HepG2 (cell line): ENCODE measurements around the gene OTX1. TPM values are rescaled to one million over a fixed set of nuclear protein-coding genes. Genes with fewer than 3 reads are reported as not detected.

ENCODE experiments used
- ATAC-seq: fragments of 200-7000 bp; cut with Tn5 transposase; 3 replicates; pipeline ENCODE4 v1.9.1; 2020; ENCODE audit warnings: mild to moderate bottlenecking, moderate library complexity
- BruUV-seq: library from RNA; stranded (reverse); fragments of 400-500 nt; replicated peaks from 2 replicates; lab custom pipeline; 2021; lab: Mats Ljungman, UMichigan
- CTCF ChIA-PET: fragments of 300-600 bp; formaldehyde crosslinking; extraction: SDS; loops from one replicate; lab custom pipeline; 2021; ENCODE audit warnings: low total read pairs, inconsistent platforms, low intra/inter-chr PET ratio; lab: Yijun Ruan, JAX
- POLR2A ChIA-PET: fragments of 350-600 bp; sonication (Branson Sonifier 250); formaldehyde crosslinking; loops from one replicate; lab custom pipeline; 2020; ENCODE audit warnings: antibody characterized with exemption, inconsistent platforms; lab: Yijun Ruan, JAX
- DNase-seq: peaks from one replicate; pipeline ENCODE4 v3.0.0-alpha.2; 2015; ENCODE audit warnings: low spot score
- FAIRE-seq: peaks from 3 replicates; lab custom pipeline; 2011; peaks lifted over from hg19 to GRCh38; lab: Jason Lieb, UNC
- H2AFZ ChIP-seq: one replicate; pipeline ENCODE4 v1.6.1; 2011; ENCODE audit warnings: low read length, inconsistent platforms
- H3K27ac ChIP-seq: fragments of 300-600 bp; 3 replicates; pipeline ENCODE4 v1.8.0; 2011; ENCODE audit warnings: mixed run types, mild to moderate bottlenecking, mixed read lengths, low read length, inconsistent platforms; ENCODE audit not compliant: insufficient read depth; ENCODE audit errors: extremely low read length
- H3K27me3 ChIP-seq, 2 experiments: fragments of 200-600 bp in 1 of 2; 2 replicates in 1 of 2; 3 replicates in 1 of 2; pipeline versions ENCODE4 v1.6.0 to v1.8.0; 2011; ENCODE audit warnings: low read length in 2 of 2, mild to moderate bottlenecking in 2 of 2, moderate library complexity in 2 of 2, inconsistent platforms in 1 of 2; ENCODE audit not compliant: insufficient read depth in 2 of 2, control insufficient read depth in 1 of 2
- H3K36me3 ChIP-seq, 2 experiments: fragments of 200-600 bp in 1 of 2; replicated peaks in 1 of 2; 2 replicates in 1 of 2; 3 replicates in 1 of 2; pipeline versions ENCODE4 v1.5.1 to v1.8.0; 2011; ENCODE audit warnings: low read length in 2 of 2, inconsistent platforms in 1 of 2; ENCODE audit not compliant: insufficient read depth in 2 of 2, control insufficient read depth in 1 of 2
- H3K4me1 ChIP-seq: 2 replicates; pipeline ENCODE4 v1.5.1; 2012; ENCODE audit warnings: low read length, inconsistent platforms; ENCODE audit not compliant: insufficient read depth
- H3K4me2 ChIP-seq: 2 replicates; pipeline ENCODE4 v1.6.0; 2011; ENCODE audit warnings: low read depth, low read length, inconsistent platforms
- H3K4me3 ChIP-seq, 3 experiments: fragments of 200-600 bp in 1 of 3; sonication (generic), shearing (Covaris generic) in 1 of 3; replicated peaks in 1 of 3; 2 replicates each; pipeline ENCODE4 v1.5.1; 2011 to 2016; ENCODE audit warnings: low read length in 3 of 3, inconsistent platforms in 2 of 3, low read depth in 2 of 3, mild to moderate bottlenecking in 2 of 3, control low read depth in 1 of 3, mixed read lengths in 1 of 3; ENCODE audit not compliant: insufficient read depth in 1 of 3
- H3K79me2 ChIP-seq: one replicate; pipeline ENCODE4 v1.6.1; 2011; ENCODE audit warnings: low read length, inconsistent platforms; ENCODE audit not compliant: insufficient read depth
- H3K9ac ChIP-seq: 2 replicates; pipeline ENCODE4 v1.6.0; 2011; ENCODE audit warnings: mild to moderate bottlenecking, low read depth, low read length, inconsistent platforms; ENCODE audit not compliant: insufficient read depth
- H3K9me3 ChIP-seq: 2 replicates; pipeline ENCODE4 v1.5.1; 2012; ENCODE audit warnings: mild to moderate bottlenecking, low read length
- H4K20me1 ChIP-seq: 2 replicates; pipeline ENCODE4 v1.6.0; 2011; ENCODE audit warnings: inconsistent platforms, mild to moderate bottlenecking, low read length, moderate library complexity; ENCODE audit not compliant: insufficient read depth
- CSRNP2 ChIP-seq: sonication (generic); formaldehyde crosslinking; conservative IDR thresholded peaks from 2 replicates; pipeline ENCODE4 v1.8.0; 2022; ENCODE audit warnings: low read depth, missing genetic modification reagents
- HNRNPLL ChIP-seq: fragments of 200-400 bp; formaldehyde crosslinking; IDR thresholded peaks from 2 replicates; pipeline ENCODE4 v1.6.1; 2017; ENCODE audit warnings: mild to moderate bottlenecking, low read depth, low read length; ENCODE audit not compliant: poor library complexity, severe bottlenecking
- HNRNPUL1 ChIP-seq: fragments of 200-400 bp; formaldehyde crosslinking; IDR thresholded peaks from 2 replicates; pipeline ENCODE4 v1.6.1; 2017; ENCODE audit warnings: low read depth, mild to moderate bottlenecking, low read length, moderate library complexity
- MAF1 ChIP-seq: sonication (generic); formaldehyde crosslinking; IDR thresholded peaks from 2 replicates; pipeline ENCODE4 v1.5.0; 2020; ENCODE audit warnings: missing genetic modification reagents, borderline replicate concordance
- MTA3 ChIP-seq: sonication (generic); formaldehyde crosslinking; IDR thresholded peaks from 2 replicates; pipeline ENCODE4 v1.4.0; 2020; ENCODE audit warnings: missing genetic modification reagents
- THAP11 ChIP-seq: IDR thresholded peaks from 2 replicates; pipeline ENCODE4 v1.6.1; 2016; ENCODE audit warnings: missing biosample characterization, missing genetic modification reagents
- TRIM24 ChIP-seq: sonication (generic); formaldehyde crosslinking; IDR thresholded peaks from 2 replicates; pipeline ENCODE4 v1.8.0; 2022; ENCODE audit warnings: mild to moderate bottlenecking, missing genetic modification reagents
- ZFAT ChIP-seq: sonication (generic); formaldehyde crosslinking; conservative IDR thresholded peaks from 2 replicates; pipeline ENCODE4 v1.8.1; 2023; ENCODE audit warnings: missing genetic modification reagents, inconsistent platforms
- ZMYM2 ChIP-seq: sonication (generic); formaldehyde crosslinking; IDR thresholded peaks from 2 replicates; pipeline ENCODE4 v1.8.0; 2022; ENCODE audit warnings: mild to moderate bottlenecking, missing genetic modification reagents
- ZNF136 ChIP-seq: sonication (generic); formaldehyde crosslinking; IDR thresholded peaks from 2 replicates; pipeline ENCODE4 v1.8.1; 2022; ENCODE audit warnings: low read depth, mild to moderate bottlenecking, moderate library complexity, missing genetic modification reagents
- ZNF337 ChIP-seq: sonication (generic); formaldehyde crosslinking; IDR thresholded peaks from 2 replicates; pipeline ENCODE4 v1.5.1; 2020; ENCODE audit warnings: missing genetic modification reagents, low read depth, mild to moderate bottlenecking, borderline replicate concordance
- WGBS: methylation state at CpG from one replicate; pipeline ENCODE4 v1.1.6; 2017; ENCODE audit warnings: low lambda C conversion rate; 5-methylcytosine and 5-hydroxymethylcytosine counted together
- in situ Hi-C: cut with HindIII; loops from 2 replicates; pipeline ENCODE4 v1.10.0; 2017; ENCODE audit warnings: low pct_unique_long_range_greater_than_20kb; ENCODE audit not compliant: extremely low pct_ligation_motif_present
- intact Hi-C: fragments of 100-400 bp; cut with micrococcal nuclease; formaldehyde crosslinking; loops from one replicate; pipeline ENCODE4 v1.10.0; 2022; ENCODE audit not compliant: unreplicated experiment
- polyA plus RNA-seq, 8 experiments: library from polyadenylated mRNA; depleted of rRNA in 3 of 8; stranded (reverse) in 7 of 8; unstranded in 1 of 8; fragments of >200 nt; fragmentation: Illumina TruSeq in 4 of 8; extraction: Trizol in 4 of 8; gene quantifications; 2 replicates each; pipeline versions ENCODE4 v1.2.1 to v1.2.3, GENCODE V29; 2011 to 2016; ENCODE audit warnings: low read depth in 4 of 8, missing spikeins in 1 of 8, mixed read lengths in 1 of 8; ENCODE audit not compliant: insufficient read depth in 1 of 8
- total RNA-seq, 5 experiments: library from RNA; depleted of rRNA; stranded (reverse); fragments of >200 nt; fragmentation: Illumina TruSeq; extraction: Trizol; gene quantifications; 2 replicates each; pipeline ENCODE4 v1.2.3, GENCODE V29; 2016; ENCODE audit warnings: low read depth in 1 of 5
- TF ChIP-seq, protein P1 (sequence below): sonication (generic); formaldehyde crosslinking; IDR thresholded peaks from 2 replicates; pipeline ENCODE4 v1.8.0; 2022; ENCODE audit warnings: missing genetic modification reagents, mild to moderate bottlenecking, inconsistent platforms, borderline replicate concordance
- TF ChIP-seq, protein P2 (sequence below): sonication (generic); formaldehyde crosslinking; IDR thresholded peaks from 2 replicates; pipeline ENCODE4 v1.5.1; 2020; ENCODE audit warnings: mild to moderate bottlenecking, moderate library complexity, missing genetic modification reagents

The OTX1 gene
- total and polyA plus RNA-seq, 2 of the 13 experiments (the other 11 are each of a cell fraction or from before 2014, with no cell fraction given): 1.0 to 5.0 TPM

DNA sequence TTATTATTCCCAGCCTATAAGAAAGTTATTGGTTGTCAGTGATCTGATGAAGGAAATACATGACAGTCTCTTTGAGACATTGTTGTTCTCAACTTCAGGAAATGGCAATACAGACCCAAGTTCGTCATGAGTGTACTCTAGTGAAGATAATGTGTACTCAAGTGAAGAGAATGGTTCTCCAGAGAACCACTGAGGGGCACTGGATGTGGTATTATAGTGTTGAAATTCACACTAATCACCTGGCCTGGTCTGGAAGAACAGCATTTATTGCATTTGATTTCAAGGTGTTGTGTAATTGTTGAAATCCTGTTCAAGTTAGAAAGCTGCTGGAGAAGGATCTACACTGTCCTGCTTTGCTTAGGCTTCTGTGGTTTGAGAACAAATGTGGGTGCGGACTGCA lies 23.4 kb upstream of the OTX1 start:
- no peak overlapping the region for H2AFZ ChIP-seq
- DNase-seq: no peak
- in situ Hi-C loops: no loop called here
- no peak overlapping the region for H3K27ac ChIP-seq
- H3K9ac ChIP-seq: no peak overlapping the region
- H3K36me3 ChIP-seq: peaks cover 18 to 53% of the 10 kb centered on the region in 2 experiments
- H3K27me3 ChIP-seq: no peaks in the 10 kb centered on the region
- TF ChIP-seq HNRNPUL1 (no peak), TRIM24 (no peak), ZNF337 (CRISPR knock-in tag) (no peak), ZFAT (CRISPR knock-in tag) (no peak), THAP11 (no peak), MTA3 (no peak), MAF1 (no peak)
- TF ChIP-seq, protein P1, sequence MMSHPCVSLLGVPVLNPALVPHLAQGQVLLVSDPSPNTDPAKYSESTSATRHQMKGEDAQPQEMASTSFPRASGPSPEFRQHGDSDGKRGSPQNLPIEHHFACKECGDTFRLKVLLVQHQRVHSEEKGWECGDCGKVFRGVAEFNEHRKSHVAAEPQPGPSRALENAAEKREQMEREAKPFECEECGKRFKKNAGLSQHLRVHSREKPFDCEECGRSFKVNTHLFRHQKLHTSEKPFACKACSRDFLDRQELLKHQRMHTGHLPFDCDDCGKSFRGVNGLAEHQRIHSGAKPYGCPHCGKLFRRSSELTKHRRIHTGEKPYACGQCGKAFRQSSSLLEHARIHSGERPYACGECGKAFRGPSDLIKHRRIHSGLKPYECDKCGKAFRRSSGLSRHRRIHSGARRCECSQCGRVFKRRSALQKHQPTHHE (CRISPR knock-in tag): no peak
- ATAC-seq: no peak; the same call in 2 of the 3 replicates
- FAIRE-seq: no peak
- no peak overlapping the region for H3K4me2 ChIP-seq
- BruUV-seq: no TSS peak
- H3K9me3 ChIP-seq: no peaks in the 10 kb centered on the region
- intact Hi-C loops: no loop called here
- no peaks in the 10 kb centered on the region for H4K20me1 ChIP-seq
- no peaks in the 10 kb centered on the region for H3K4me1 ChIP-seq
- ChIA-PET CTCF (no interaction called here), POLR2A (no interaction called here)
- no peaks in the 10 kb centered on the region for H3K79me2 ChIP-seq
- WGBS: 100% methylated on average over 2 of the region's 2 CpGs
- no peak overlapping the region for H3K4me3 ChIP-seq

GRCh38 chr2:63029058-63029457 lies 21.6 kb upstream of the OTX1 start:
- WGBS: 96% methylated on average over 1 of the region's 1 CpG
- intact Hi-C loops (no loop called here), in situ Hi-C loops (no loop called here)
- CTCF ChIA-PET: no interaction called here
- H3K4me1 ChIP-seq: no peaks in the 10 kb centered on the region
- no peak overlapping the region for H3K27ac ChIP-seq
- no peak for ATAC-seq
- no peak for DNase-seq
- POLR2A ChIA-PET: no interaction called here
- no peak overlapping the region for H3K9ac ChIP-seq
- no peaks in the 10 kb centered on the region; the same call in 1 of the 2 replicates for H4K20me1 ChIP-seq
- no peak overlapping the region for H3K4me3 ChIP-seq
- no peaks in the 10 kb centered on the region for H3K9me3 ChIP-seq
- peaks cover 10 to 53% of the 10 kb centered on the region in 2 experiments for H3K36me3 ChIP-seq
- H3K27me3 ChIP-seq: no peaks in the 10 kb centered on the region
- FAIRE-seq: no peak
- H2AFZ ChIP-seq: no peak overlapping the region
- no peaks in the 10 kb centered on the region for H3K79me2 ChIP-seq
- H3K4me2 ChIP-seq: no peak overlapping the region
- BruUV-seq: no TSS peak
- TF ChIP-seq HNRNPLL (no peak), CSRNP2 (CRISPR knock-in tag) (no peak), ZMYM2 (CRISPR knock-in tag) (no peak), ZNF136 (no peak)
- TF ChIP-seq, protein P2, sequence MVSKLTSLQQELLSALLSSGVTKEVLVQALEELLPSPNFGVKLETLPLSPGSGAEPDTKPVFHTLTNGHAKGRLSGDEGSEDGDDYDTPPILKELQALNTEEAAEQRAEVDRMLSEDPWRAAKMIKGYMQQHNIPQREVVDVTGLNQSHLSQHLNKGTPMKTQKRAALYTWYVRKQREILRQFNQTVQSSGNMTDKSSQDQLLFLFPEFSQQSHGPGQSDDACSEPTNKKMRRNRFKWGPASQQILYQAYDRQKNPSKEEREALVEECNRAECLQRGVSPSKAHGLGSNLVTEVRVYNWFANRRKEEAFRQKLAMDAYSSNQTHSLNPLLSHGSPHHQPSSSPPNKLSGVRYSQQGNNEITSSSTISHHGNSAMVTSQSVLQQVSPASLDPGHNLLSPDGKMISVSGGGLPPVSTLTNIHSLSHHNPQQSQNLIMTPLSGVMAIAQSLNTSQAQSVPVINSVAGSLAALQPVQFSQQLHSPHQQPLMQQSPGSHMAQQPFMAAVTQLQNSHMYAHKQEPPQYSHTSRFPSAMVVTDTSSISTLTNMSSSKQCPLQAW (CRISPR knock-in tag): no peak
